NCI-H2107 (cell line): ENCODE data around the gene P2RX1.

ENCODE experiments used
- DNase-seq: peaks from one replicate; lab custom pipeline; 2025; lab: John Stamatoyannopoulos, UW

Gene P2RX1

DNA sequence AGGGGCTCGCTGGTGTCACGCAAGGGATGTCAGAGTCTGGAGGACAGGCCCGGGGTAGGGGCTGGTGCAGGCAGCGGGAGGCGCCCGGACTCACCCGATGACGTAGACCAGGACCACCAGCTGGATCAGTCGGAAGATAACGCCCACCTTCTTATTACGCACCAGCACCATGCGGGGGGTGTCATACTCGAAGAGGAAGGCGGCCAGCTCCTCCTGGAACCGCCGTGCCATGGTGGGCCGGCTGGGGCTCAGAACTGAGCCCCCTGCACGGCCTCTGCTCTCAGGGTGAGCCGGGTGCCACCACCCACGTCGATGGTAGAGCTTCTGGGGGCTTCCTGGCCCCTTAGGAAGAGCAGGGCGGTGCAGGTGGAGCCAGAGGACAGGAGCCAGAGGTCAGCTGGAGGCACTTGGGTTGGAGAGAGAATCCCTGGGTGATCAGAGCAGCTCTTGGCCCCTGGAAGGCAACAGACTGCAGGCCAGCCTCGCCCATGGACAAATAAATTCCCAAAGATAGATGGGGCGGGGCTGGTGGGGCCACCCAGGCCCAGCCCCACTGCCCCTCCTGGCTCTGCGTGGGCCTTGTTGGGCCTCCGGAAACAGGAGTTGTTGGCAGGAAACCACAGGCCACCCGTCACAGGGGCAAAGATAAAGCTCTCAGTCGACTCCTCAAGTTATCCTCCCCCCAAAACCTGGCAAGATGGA lies at the start of gene P2RX1:
TSS of gene P2RX1 (minus strand) at position 471 of the 702 bp plus-strand sequence. CDS start at position 231, 240 bp downstream.
- DNase-seq = no peak

DNA sequence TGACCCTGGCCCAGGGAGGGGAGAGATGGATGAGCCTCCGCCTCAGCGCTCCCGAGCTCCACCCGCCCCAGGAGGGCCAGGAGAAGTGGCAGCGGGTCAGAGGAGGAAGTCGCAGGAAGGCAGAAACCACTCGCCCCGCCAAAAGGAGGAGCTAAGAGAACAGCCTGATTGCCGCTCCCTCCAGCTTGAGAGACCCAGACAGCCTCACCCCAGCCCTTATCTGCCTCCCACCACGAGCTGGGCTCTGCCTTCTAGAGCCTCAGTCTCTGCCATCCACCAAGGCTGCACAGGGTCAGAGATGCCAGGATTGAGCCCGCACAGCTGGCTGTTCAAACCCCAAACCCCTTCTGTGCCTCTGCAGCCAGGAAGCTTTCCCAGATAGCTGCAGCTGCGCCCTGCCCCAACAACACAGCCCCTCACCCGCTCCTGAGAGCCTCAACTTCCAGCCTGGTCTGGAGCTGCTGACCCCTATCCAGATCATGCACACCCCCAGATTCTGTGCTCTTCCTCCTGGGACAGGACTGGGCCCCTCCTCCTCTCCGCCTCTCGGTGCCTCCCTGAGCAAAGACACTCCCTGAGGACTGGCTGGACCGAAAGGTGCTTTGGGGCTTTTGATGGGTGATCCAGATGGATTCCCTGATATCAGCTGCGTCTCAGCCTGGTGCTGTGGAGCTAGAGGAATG lies 49.0 kb upstream of the P2RX1 start:
- peak; percentile 36 for DNase-seq

DNA sequence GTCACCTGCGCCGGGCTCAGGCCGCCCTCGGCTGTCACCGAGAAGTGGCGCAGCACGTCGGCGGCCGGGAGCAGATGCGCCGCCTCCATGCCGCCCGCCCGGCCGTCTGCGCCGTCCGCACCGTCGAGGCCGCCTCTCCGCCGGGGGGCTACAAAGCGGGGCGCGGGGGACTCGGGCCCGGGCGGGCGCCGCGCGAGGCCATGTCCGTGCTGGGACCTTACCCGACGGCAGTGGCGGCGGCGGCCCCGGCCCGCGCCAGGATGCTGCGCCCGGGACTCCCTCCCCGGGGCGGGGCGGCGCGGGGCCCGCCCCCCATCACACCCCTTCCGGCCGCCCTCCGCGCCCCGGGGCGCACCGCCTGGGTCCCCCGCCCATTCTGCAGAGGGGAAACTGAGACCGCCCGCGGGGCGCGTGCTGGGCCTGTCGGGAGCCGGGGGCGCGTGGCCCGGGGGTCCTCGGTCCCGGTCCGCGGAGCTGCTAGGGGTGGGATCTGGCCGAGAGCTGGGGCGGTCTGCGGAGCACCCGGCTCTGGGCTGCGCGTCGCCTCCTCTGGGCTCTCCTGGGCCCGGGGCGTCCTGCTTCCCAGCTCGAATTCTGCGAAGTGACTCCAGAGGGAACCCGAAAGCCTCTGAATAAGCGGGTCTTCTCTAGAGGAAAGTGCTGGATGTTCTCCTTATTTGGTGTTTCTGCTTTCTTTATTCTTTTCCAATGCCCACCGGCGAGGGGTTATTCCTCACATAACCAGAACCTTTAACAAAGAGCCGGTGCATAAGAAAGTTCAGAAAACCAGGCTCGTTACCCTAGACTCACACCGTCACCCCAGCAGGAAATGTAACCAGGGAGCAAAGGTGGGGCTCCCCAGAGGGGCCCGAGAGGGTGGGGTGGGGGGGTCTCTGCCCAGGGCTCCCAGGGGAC lies 48.2 kb upstream of the P2RX1 start, which contains the start of gene ATP2A3:
TSS of gene ATP2A3 (minus strand) at position 235 of the 915 bp plus-strand sequence. CDS start at position 89, 146 bp downstream.
- DNase-seq = no peak

DNA sequence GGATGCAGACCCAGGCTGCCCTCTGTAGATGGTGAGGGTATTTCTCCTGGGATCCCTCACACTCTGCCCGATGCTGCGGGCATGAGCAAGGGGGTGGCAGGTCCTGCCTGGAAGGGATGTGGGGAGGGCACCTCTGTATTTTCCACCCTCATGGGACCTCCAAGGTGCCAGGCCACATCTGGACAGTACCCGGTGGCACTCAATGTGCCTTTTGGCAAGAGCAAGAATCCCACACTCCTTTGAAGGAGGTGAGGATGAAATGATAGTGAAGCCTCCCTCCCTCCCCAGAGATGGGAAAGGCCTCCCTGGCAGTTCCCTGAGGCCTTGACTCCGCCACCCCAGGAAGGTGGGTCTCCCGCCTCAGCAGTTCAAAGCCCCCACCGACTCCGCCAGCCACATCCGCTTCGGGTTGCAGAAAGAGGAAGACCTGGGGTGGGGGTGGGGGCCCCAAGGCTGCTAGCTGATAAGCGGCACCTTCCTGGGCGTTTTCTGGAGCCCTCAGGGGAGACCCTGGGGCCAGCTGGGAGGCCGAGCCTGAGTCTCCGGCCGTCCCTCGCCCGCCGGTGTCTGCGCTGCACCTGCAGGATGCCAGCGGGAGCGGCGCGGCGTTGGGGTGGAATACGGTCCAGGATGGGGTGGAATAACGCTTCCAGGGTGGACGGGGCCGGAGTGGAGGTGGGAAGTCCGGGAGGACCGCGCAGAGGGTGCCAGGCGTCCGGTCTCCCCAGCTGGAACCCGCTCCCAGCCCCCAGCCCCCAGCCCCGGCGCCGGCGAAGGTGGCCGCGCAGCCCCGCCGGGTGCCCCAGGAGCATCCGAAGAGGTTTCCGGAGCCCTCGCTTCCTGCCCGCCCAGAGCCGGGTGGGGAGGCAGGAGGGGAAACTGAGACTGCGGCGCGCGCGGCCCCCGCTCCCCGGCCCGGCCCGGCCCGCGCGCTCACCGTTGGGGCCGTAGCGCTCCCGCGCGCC lies 47.3 kb upstream of the P2RX1 start:
- DNase-seq = no peak

DNA sequence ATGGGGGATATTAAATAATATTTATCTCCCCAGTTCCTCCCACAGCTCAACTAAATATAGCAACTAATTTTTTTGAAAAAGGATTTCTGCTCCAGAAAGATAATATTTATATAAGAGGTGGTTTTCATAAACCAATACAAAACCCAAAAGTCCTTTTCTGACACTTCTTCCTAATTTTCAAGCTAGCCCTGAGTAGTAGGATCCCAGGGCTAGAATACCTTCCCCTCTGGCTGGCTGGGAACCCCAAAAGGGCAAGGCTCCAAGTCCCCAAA lies 46.6 kb upstream of the P2RX1 start:
- no peak for DNase-seq

DNA sequence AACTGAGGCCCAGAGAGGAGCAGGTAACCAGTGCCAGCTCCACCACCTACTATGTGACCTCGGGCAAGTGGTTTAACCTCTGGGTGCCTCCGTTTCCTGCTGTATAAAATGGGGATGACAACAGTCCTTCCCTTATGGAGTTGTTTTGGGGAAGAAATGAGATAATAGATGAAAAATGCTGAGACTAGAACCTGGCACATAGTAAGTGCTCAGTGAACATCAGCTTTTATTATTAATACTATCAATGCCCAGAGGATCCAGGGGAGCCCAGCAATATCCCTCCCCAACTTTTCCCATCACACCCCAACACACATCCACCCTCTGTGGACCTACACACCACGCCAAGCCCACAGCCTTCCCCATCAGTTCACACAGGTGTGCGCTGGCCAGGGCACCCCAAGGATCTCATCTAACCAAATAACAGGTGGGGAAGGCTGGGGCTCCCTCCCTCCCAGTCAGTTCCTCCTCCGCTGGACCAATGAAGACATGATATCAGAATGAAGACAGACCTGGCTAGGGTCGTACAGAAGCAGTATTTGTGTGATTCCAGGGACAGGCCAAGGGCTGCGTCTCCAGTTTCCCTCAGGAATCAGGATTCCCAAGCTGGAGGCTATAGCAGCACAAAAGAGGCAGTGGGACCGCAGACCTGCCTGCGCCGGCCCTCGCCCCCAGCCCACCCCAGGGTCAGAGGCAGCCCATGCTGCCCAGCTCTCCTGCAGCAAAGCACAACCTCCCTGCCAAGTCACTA lies 46.1 kb upstream of the P2RX1 start:
- no peak for DNase-seq

DNA sequence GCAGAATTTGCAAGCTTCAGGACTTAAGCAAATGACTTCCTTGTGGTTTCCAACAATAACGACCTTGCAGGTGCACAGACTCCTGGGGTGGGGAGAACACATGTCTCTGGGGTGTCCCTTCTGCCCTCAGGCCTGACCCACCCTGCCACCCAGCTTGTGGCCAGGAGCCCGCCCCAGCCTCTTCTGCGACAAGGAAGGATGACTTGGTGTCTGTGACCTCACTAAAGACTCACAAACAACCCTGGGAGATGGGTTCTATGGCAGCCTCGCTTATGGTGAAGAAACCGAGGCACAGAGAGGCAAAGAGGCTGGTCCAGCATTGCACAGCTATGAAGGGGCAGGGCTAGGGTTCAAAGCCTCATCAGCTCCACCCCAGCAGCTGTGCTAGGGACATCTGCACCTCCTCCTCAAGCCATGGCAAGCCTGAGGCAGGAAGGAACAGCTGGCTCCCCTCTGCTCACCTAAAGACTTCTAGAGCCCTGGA lies 45.3 kb upstream of the P2RX1 start:
- DNase-seq = no peak

DNA sequence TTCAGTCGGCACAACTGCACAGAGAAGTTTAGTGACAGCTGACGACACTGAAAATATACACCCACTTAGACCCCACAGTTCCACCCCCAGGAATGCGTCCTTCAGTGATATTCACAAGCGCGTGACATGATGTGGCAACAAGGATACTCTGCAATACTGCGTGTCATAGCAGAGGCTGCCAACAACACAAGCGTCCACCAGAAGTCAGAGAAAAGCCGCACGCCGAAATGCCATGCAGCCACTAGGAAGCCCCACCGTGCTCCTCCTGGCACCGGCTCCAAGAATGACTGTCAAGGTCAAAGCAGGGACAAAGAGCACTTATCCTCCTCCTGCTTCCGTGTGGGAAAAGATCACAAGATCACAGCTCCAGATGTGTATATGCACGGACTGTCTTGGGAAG lies 44.5 kb upstream of the P2RX1 start:
- no peak for DNase-seq

DNA sequence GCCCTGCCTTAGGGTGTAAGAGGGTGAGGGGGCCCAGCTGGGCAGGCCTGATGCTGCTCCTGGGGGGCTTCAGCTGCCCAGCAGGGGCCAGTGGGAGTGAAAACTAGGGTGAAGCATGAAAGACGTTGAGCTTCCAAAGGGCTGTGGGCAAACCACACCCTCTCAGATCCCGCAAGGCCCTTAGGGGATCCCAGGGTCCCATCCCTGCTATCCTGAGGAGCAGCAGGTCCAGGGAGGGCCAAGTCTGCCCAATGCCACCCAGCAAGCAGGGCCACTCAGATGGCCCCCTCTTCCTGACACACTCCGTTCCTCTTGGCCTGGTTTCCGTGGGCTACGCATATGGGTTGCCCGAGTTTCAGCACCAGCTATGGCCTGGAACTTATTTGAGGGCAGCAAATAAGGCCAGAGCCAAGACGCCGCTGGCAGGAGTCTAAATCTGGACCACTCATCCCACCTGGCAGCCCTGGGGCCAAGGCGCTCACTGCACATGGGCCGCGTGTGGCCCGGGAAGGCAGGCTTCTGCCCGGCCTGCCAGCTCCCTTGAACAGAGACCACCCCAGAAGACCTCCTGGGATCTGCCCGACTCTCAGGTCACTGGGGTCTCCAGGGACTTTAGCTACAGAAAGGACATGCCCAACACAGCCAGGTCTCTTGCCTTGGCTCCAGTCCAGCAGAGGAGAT lies 43.8 kb upstream of the P2RX1 start:
- no peak for DNase-seq

DNA sequence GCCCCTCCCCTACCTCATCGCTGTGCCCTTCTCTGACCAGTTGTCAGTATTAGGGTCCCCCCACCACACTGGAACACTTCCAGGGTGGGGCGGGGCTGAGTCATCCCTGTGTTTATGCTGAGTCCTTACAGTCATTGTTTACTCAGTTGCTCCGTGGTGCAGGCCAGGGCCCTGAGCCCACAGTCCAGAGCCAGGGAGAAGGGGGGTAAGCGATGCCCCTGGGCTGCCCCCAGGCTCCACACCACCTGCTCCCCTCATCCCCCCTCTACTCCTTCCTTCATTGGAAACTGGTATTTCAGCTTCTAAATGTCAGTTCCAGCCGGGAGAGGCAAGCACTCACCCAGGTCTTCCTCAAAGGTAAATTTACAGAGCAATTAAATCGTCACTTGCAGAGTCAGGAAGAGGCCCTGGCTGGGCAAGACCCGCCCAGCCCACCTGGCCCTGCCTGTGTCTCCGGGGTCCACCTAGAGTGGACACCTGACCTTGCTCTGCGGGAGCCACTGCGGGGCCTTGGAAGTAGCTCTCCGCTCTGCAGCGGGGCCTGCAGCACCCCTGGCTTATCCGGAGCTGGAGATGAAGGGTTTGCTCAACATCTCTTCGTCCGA lies 43.1 kb upstream of the P2RX1 start:
- no peak for DNase-seq

DNA sequence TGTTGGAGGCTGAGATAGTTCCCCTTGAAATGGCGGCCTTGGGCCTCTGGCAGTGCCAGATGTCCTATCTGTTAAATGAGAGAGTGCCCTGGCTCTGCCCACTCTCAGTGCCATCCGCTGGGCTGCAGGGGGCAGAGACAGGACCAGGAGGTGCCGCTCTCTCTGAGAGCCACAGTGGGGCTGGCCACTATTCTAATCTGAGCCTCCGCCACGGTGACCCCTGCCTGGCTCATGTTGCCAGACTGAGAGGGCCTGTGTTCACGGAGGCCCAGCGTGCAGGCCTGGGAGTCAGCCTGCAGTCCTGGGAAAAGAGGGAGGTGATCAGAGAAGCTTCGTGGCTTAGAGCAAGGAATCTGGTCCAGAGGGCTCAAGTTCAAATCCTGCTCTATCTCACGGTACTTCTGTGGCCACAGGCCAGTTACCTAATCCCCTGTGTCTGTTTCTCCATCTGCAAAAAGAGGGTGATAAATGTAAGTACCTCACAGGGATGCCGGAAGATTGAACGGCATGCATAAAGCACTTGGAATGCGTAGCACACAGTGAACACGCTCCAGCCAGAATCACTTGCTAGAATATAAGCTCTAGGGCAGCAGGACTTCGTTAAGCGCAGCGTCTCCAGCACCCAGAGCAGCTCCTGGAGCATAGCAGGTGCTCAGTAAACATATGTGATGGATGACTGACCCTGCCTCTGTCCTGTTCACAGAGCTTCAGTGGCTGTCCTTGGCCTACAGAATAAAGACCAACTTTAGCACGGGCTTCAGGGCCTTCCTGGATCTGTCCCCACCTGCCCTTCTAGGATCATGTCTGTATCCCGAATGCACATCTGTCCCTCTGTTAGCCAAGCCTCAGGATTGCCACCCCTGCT lies 41.7 kb upstream of the P2RX1 start:
- no peak for DNase-seq

DNA sequence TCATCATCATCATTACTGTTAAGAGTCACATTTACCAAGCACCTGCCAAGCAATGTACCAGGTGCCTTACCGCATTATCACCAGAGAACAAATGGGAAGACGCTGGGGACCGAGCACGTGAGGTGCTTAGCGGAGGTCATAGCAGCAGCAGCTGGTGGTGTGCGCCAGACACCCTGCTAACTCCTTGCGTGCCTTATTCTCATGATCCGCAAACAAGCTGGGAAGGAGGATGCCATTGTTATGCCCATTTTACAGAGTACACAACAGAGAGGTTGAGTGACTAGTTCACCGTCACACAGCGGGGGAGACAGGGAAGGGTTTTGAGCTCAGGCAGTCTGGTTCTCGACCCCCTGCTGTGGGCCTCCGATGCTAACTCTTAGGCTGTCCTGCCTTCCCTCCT lies 40.7 kb upstream of the P2RX1 start:
- DNase-seq = peak; percentile 52

DNA sequence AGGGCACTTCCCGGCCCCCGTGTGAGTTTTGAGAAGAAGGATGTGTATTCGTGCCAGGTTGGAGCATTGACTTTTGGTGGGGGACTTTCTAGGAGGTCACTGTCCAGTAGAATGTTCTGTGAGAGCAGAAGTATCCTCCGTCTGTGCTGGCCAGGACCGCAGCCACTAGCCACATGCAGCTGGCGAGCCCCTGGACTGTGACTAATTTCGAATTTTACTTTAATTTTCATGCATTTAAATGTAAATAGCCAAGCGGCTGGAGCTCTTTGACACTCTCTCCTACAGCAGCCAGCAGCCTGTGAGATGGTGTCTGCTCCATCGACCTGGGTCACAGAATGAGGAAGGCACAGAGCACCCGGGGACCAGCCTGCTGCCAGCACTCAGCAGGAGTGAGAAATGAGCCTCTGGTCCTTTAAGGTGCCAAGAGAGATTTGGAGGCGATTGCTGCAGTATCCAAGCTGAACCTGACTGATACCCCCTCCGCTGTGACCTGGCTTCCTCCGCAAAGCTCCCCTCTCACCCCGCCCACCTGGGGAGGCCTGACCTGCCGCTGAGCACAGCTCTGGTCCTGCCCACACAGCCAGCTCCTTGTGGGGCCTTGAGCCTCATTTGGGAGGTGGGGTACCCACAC lies 40.2 kb upstream of the P2RX1 start:
- no peak for DNase-seq

DNA sequence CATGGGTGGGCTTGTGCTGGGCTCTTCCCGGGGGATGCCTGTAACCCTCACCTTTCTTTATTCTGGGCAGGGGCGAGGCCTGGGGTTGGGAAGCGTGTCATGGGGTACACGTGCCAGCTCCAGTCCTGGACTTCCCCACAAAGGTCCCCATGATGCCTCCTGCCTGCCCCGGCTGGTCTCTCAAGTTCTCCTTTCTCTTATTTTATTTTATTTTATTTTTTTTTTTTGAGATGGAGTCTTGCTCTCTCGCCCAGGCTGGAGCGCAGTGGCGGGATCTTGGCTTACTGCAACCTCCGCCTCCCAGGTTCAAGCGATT lies 39.4 kb upstream of the P2RX1 start:
- DNase-seq = no peak

DNA sequence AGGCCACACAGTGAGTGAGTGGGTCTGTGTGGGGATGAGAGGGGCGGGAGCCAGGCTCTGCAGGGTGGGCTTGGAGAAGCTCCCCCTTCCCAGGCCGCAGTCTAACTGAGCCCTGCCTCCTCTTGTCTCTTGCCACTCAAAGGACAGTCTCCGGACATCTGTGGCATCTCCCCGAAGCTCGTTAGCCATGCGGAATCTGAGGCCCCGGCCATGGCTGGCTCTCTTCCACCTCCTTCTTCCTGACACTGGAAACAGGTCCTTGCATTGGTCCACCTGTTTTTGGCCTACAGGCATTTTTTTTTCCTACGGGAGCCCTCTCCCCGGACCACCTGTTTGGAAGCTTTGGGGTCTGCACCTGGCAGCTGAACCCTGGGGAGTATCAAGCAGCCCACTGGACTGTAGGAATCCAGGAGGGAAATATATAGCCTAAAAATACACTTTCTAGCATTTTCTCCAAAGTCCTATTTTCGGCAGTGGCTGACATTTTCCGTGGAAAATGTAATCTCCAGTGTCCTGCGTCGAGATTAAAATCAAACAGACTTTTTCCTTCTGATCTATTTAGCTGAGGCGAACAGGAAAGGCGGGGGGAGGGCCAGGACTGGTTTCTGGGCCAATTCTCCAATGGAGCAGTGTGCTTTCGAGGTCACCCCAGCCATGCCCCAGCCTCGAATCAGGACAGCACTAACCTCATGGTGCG lies 38.9 kb upstream of the P2RX1 start:
- no peak for DNase-seq

DNA sequence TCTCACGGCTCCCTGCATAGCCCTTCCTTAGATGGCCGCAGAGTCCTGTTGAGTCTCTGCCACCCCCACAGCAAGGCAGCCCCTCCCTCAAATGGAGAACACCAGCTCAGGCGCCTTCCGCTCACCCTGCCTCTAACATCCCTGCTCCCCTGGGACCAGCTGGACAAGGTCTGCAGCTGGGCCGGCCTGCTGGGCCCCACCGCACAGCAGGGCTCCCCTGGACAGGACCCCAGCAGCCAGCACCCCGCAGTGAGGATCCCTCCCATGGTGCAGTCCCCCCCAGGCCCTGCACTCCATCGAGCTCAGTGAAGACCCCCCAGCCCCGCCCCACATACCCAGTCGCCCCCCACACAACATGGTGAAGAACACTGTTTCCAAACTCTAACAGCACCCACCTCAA lies 37.8 kb upstream of the P2RX1 start:
- DNase-seq = no peak

DNA sequence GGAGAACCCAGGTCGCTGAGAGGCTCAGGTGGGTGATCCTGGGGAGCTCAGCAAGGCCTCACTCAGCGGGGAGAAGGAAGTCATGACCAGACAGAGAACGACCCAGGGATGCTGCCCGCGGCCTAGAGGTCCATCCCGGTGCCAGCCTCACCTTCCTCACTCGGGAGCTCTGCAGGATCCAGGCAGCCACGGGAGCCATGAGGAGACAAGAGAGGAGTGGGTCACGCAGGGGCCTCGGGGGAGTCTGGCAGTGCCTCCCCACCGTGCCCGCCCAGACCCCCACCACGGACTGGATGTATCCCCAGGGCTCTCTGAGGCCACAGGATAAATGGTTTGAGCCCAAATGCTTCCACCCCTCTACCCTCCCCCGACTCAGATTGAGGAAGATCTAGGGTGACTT lies 37.3 kb upstream of the P2RX1 start:
- no peak for DNase-seq

DNA sequence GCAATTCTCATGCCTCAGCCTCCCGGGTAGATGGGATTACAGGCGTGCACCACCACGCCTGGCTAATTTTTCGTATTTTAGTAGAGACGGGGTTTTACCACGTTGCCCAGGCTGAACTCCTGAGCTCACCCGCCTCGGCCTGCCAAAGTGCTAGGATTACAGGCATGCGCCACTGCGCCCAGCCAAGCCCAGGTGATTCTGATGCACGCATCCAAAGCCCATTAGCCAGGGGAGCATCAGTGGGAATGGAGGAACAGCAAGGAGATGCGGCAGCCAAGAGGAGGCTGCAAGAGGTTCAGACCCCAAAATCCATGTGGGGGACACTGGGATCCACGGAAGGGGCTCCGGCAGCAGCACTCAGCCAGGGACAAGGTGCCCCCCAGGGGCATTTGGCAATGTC lies 35.9 kb upstream of the P2RX1 start:
- no peak for DNase-seq
